HG03097 (cell line): ENCODE results near the gene RCAN2.
"Not testable (repeated sequence)": the region's sequence is repeated elsewhere in the genome, so short reads cannot be mapped to it uniquely, and the experiment has no call there.

Experiments used
- ATAC-seq: cut with Tn5 transposase; IDR thresholded peaks from one replicate; pipeline ENCODE4 v1.9.1; 2021; ENCODE audit not compliant: unreplicated experiment, low FRiP score

The RCAN2 gene

GRCh38 chr6:46393161-46393939 lies 97.9 kb downstream of the RCAN2 start:
- no peak for ATAC-seq

GRCh38 chr6:46392294-46392693 lies 99.0 kb downstream of the RCAN2 start:
- no peak for ATAC-seq

- ATAC-seq = no peak
These were observed 100.9 kb downstream of the RCAN2 start for GRCh38 chr6:46390153-46390876.

- not testable (repeated sequence) for ATAC-seq
These were observed 103.5 kb downstream of the RCAN2 start for GRCh38 chr6:46387728-46388127.

- ATAC-seq = no peak
These were observed 109.7 kb downstream of the RCAN2 start for GRCh38 chr6:46381579-46381978.

- ATAC-seq = no peak
These were observed 110.2 kb downstream of the RCAN2 start for GRCh38 chr6:46381057-46381456.

- no peak for ATAC-seq
These were observed 111.0 kb downstream of the RCAN2 start for GRCh38 chr6:46380152-46380807.

GRCh38 chr6:46378882-46379416 lies 112.3 kb downstream of the RCAN2 start:
- ATAC-seq = no peak

GRCh38 chr6:46378161-46378881 lies 112.9 kb downstream of the RCAN2 start:
- no peak for ATAC-seq

GRCh38 chr6:46377209-46377608 lies 114.0 kb downstream of the RCAN2 start:
- ATAC-seq = no peak

GRCh38 chr6:46376562-46377061 lies 114.6 kb downstream of the RCAN2 start:
- ATAC-seq = peak; percentile 88

GRCh38 chr6:46370622-46371021 lies 120.6 kb downstream of the RCAN2 start:
- ATAC-seq = no peak

GRCh38 chr6:46368169-46368536 lies 123.1 kb downstream of the RCAN2 start:
- no peak for ATAC-seq

GRCh38 chr6:46367354-46368168 lies 123.7 kb downstream of the RCAN2 start:
- ATAC-seq = no peak

- no peak for ATAC-seq
These were observed 124.9 kb downstream of the RCAN2 start for GRCh38 chr6:46366190-46366900.

- no peak for ATAC-seq
These were observed 133.7 kb downstream of the RCAN2 start for GRCh38 chr6:46357591-46357990.

- no peak for ATAC-seq
These were observed 134.7 kb downstream of the RCAN2 start for GRCh38 chr6:46356543-46356942.

- no peak for ATAC-seq
These were observed 137.7 kb downstream of the RCAN2 start for GRCh38 chr6:46353528-46353927.
